Gastrocnemius medialis (tissue), 4 donors: ENCODE results near the gene PRKG1.

Experiments
- POLR2A ChIP-seq, 2 donors: fragments of 450-650 bp; IDR thresholded peaks; one replicate each; pipeline ENCODE4 v1.6.1; 2017; ENCODE audit warnings: antibody characterized with exemption in 2 of 2, mild to moderate bottlenecking in 2 of 2, moderate library complexity in 2 of 2
- TF ChIP-seq, protein P1 (sequence below), 5 experiments: fragments of 450-650 bp in 3 of 5; fragments of 200-600 bp in 2 of 5; sonication (generic) in 2 of 5; IDR thresholded peaks in 4 of 5; conservative IDR thresholded peaks in 1 of 5; 1 replicate in 4 of 5; 2 replicates in 1 of 5; pipeline ENCODE4 v1.5.1; 2016 to 2019; ENCODE audit warnings: antibody characterized with exemption in 5 of 5, mild to moderate bottlenecking in 3 of 5, moderate library complexity in 3 of 5

DNA sequence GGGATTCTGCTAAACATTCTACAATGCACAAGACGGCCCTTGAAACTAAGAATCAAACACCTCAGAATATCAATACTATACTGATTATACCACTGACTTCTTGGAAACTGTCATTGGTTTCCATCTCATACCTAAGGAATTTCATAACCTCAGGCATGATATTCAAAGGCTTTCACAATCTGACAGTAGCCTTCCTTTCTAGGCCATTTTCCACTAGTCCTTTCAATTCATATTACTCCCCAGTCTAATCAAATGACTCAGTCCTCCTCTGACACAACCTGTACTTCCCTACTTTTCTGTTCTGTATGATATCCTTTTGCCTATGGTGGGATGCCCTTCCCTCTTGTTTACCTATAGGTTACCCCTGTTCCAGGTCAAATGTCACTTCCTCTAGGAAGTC is 576.8 kb downstream of the PRKG1 start:
- TF ChIP-seq, protein P1, sequence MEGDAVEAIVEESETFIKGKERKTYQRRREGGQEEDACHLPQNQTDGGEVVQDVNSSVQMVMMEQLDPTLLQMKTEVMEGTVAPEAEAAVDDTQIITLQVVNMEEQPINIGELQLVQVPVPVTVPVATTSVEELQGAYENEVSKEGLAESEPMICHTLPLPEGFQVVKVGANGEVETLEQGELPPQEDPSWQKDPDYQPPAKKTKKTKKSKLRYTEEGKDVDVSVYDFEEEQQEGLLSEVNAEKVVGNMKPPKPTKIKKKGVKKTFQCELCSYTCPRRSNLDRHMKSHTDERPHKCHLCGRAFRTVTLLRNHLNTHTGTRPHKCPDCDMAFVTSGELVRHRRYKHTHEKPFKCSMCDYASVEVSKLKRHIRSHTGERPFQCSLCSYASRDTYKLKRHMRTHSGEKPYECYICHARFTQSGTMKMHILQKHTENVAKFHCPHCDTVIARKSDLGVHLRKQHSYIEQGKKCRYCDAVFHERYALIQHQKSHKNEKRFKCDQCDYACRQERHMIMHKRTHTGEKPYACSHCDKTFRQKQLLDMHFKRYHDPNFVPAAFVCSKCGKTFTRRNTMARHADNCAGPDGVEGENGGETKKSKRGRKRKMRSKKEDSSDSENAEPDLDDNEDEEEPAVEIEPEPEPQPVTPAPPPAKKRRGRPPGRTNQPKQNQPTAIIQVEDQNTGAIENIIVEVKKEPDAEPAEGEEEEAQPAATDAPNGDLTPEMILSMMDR (IDR thresholded peaks at IDR 0.05 in 4 of 5, conservative IDR thresholded peaks at IDR 0.05 in 1 of 5): no peak
- no peak for TF ChIP-seq POLR2A (IDR thresholded peaks at IDR 0.05)
